SHP77 (cell line): ENCODE results near the gene SF3B3.
A peak's percentile ranks its signal among the peaks of the same experiment; 100 is the strongest.
"Not testable (repeated sequence)": the region's sequence is repeated elsewhere in the genome, so short reads cannot be mapped to it uniquely, and the experiment has no call there.

Source experiments
- DNase-seq, 2 experiments: peaks; one replicate each; lab custom pipeline; 2025; lab: John Stamatoyannopoulos, UW

The SF3B3 gene

DNA sequence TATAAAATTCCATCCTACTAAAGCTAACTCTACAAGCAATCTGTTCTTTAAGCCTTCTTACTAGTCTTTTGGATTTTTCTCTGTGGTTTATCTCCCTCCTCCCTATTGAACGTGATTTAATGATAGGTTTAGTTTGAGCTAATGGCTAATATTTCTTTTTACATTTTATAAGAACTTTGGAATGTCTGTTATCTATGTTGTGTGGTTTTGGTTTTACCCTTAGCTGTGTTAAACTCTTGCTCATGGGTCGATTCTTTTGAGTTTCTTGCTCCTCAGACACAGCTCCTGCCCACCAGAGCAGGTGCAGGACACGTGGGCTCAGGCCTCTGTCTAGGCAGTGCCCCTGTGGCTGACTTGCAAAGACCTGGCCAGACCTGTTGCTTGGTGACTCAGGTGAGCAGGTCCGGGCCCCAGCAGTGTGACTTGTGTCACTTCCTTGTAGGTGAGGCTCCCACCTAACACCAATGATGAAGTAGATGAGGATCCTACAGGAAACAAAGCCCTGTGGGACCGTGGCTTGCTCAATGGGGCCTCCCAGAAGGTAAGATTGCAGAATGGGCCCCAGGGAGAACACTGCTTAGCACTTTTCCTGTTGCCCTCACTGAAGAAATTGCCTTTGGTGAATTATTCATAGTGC, 45.1 kb downstream of the SF3B3 start:
- no peak for DNase-seq

DNA sequence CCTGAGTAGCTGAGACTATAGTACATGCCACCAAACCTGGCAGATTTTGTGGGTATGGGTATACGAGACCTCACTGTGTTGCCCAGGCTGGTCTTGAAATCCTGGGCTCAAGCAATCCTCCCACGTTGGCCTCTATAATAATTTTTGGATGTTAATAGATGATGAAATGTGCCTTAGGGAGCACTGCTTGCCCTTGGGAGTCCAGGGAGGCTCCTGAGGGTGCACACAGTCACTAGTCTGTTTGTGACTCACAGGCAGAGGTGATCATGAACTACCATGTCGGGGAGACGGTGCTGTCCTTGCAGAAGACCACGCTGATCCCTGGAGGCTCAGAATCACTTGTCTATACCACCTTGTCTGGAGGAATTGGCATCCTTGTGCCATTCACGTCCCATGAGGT, 46.1 kb downstream of the SF3B3 start:
- DNase-seq = no peak

DNA sequence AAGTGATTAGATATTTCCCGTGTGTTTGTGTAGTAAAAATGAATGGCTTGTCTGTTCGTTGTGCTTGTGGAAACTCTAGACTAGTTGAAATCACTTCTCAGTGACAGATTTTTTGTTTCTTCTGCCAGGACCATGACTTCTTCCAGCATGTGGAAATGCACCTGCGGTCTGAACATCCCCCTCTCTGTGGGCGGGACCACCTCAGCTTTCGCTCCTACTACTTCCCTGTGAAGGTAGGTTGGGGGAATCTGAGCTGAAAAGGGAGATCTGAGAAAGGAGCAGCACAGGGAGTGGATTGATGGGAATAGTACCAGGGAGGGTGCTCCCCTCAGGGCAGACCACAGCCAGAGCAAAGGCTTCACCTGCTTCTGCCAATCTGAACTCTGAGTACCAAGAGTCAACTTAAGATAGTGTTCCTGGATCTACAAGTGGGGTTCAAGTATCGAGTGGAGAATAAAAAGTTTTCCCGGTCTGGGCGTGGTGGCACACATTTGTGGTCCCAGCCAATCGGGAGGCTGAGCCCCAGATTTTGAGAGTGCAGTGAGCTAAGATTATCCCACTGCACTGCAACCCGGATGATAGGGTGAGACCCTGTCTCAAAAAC, 47.5 kb downstream of the SF3B3 start:
- no peak for DNase-seq

DNA sequence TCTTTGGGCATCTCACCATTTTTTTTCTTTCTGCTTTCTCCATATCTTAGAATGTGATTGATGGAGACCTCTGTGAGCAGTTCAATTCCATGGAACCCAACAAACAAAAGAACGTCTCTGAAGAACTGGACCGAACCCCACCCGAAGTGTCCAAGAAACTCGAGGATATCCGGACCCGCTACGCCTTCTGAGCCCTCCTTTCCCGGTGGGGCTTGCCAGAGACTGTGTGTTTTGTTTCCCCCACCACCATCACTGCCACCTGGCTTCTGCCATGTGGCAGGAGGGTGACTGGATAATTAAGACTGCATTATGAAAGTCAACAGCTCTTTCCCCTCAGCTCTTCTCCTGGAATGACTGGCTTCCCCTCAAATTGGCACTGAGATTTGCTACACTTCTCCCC, 48.0 kb downstream of the SF3B3 start:
- no peak for DNase-seq

DNA sequence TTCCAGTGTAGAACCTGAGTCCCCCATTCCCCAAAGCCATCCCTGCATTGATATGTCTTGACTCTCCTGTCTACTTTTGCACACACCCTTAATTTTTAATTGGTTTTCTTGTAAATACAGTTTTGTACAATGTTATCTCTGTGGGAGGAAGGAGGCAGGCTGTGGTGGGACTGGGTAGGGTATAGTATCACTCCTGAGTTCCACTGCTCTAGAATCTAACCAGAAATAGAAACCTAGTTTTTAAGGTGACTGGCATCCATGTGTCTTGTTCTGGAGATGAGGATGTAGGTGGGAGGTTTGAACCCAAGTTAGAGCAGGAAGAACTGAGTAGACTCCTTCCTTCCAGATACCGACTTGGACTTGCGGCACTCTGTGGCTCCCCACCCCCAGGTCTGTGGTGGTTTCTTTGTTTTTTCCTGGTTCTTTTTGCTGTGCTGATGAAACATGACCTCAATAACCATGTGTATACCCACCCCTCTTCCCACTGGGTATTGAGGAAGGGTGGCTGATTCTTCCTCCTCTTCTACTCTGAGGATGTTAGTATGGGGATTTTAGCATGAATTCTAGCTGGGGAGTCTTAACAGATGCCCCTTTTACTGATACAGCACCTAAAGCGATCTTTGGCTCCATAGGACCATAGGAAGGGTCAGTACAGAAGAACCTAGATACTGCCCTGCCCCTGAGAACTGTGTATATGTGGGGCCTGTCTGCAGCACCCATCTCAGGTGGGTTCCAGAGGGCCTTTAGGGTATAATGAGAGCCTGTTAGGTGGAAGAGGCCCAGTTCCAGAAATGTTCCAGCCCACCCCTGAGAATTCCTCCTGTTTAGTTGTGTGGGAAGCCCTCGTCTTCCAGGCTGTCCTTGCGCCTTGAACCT, 48.7 kb downstream of the SF3B3 start:
- no peak for DNase-seq

DNA sequence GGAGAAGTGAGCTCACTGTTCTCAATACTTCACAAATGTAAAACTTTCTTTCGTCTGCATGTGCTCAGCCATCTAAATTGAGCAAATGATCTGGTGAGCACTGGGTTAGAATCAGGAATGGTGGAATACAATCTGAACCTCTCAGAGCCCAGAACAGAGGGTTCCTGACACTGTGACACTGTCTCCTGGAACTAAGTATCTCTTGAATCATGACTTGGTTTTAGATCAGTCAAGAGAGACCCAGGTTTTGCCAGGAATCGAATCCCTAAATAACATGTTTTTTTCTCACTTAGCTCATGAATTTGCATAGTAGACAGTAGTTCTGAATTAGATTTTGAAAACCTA, 49.3 kb downstream of the SF3B3 start:
- DNase-seq = no peak

DNA sequence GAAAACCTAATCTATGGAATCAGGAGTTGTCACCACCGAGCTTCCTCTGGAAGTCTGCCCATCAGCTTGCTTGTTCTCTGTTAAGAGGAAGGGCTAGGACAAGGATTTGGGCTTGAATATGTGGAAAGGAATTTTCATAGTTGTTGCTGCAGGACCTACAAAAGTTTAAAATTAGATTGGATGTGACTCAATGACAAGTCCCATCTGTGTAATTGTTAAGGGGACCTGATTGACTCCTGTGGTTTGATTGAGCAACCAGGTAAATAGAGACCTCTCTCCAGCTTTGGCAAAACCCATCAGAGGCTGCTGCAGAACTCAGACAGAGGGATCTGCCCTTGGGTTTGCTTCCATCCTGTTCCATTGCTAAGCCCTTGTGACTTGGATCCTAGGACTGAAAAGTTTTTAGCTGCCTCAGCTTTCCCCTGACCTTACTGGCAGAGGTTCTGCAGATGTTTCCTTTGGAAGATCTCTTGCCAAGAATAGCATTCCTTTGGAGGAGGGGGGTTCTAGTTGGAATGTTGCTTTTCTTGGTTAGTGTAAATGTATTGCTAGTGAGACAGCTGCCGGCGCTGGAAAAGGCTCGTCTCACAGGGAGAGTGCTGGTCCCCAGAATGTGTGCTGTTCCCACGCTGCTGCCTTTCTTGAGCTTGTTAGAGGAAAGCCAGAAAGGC, 50.0 kb downstream of the SF3B3 start:
- no peak for DNase-seq

DNA sequence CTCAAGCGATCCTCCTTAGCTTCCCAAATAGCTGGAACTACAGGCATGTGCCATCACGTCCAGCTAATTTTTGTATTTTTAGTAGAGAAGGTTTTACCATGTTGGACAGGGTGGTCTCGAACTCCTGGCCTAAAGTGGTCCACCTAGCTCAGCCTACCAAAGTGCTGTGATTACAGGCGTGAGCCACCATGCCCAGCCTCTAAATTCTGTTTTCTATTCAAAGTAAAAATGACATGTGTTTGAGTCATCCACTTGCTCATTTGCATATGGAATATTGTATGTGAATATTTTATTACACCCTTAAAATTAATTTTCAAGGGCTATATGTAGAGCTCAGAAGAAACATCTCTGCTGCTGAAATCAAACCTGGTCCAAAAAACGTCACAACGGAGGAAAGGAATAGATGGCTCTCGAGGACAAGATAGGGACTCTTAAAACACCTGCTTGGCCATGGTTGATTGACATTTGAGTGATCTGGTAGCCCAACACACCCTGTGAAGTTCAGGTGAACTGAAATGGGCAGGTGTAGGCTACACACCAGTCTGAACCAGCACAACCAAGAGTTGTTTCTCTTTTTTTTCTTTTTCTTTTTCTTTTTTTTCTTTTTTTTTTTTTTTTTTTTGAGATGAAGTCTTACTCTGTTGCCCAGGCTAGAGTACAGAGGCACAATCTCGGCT, 51.1 kb downstream of the SF3B3 start:
- no peak for DNase-seq

DNA sequence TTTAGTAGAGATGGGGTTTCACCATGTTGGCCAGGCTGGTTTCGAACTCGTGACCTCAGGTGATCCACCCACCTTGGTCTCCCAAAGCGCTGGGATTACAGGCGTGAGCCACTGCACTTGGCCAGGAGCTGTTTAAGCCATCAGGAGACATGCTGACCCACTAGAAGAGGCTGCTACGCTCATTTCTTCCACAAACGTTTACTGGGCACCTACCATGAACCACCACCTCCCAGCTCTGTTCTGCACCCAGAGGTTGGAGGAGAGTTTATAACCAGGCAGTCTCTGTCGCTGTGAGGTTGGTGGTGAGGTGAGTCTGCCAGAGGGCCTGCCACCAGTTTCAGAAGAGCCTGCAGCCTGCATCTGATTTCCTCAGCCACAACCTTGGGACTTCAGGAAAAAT, 51.8 kb downstream of the SF3B3 start:
- no peak for DNase-seq

DNA sequence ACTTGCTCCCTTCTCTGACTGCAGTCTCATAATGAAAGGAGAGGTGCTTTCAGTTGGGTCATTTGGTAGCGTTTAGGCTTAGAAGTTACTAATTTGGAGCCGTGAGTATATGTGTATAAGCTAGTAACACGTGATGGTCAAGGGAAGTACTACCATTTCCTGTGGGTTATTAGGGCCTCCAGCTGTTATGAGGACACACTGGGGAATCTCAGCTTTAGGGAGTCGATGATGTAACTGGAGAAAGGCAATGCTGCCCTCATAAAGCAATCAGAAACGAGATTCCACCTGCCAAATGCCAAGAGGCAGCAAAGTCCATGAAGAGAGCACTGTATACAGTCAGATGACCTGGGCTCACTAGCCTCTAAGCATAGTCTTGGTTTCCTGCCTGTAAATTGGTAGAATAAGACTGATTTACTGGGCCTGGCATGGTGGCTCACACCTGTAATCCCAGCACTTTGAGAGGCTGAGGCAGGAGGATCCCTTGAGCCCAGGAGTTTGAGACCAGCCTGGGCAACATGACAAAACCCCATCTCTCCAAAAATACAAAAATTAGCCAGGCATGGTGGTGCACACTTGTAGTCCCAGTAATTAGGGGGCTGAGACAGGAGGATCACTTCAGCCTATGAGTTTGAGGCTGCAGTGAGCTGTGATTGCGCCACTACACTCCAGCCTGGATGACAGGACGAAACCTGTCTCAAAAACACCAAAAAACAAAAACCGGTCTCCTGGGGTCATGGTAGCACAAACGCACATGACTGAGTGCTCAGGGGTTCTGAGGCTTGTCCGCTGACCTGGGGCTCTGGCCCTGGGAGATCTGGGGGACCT, 53.0 kb downstream of the SF3B3 start:
- peak in 1 of 2 experiments; percentile 15 for DNase-seq

DNA sequence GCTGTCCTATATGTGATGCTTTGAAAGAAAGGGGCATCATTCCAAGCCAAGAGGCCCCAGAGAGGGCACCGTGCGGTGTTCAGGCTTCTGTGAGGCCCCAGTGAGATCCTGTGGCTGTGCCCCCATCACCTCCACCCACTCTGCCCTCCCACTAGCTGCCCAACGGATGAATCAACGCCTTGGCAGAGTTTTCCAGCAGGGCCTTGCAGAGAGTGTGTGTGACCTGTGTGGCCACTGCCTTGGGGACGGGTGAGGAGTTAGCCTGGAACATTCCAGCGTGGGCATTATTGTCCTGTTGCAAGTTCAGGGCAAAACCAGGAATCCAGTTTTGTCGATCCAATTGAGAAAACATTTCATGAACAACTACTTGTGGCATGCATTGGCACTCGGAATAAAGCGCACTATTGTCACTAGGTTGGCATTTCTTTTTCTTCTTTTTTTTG, 53.7 kb downstream of the SF3B3 start:
- DNase-seq = no peak

DNA sequence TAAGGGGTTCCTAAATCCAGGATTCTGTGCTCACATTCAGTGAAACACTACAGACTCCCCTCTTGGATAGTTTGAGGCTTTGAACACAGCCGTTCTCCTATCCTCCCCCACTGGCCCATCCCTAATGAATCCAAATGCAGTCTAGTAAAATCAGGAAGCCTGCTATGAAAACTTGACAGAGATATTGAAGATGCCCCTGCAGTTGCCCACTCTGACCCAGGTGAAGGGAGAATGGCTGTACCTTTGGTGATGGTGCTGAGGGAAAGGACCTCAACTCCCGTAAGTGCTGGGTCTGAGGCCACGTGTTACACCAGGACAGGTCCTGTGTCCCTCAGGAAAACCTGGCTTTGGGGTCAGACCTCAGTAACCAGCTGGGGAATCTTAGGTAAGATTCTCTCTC, 54.4 kb downstream of the SF3B3 start:
- DNase-seq = no peak

DNA sequence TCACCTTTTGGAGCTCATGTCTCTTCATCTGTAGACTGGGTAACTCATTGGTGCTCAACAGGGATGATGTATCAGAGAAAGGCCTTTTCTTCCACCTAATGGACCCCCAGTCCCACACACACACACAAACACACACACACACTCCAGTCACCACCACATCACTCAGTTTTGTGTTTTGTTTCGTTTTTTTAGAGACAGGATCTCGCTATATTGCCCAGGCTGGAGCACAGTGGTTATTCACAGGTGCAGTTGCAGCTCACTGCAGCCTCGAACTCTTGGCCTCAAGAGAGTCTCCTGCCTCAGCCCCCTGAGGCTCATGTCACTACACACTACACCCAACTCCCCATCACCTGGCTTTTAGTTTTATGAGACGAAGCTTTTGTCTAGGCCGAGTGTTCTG, 55.6 kb downstream of the SF3B3 start:
- no peak for DNase-seq

DNA sequence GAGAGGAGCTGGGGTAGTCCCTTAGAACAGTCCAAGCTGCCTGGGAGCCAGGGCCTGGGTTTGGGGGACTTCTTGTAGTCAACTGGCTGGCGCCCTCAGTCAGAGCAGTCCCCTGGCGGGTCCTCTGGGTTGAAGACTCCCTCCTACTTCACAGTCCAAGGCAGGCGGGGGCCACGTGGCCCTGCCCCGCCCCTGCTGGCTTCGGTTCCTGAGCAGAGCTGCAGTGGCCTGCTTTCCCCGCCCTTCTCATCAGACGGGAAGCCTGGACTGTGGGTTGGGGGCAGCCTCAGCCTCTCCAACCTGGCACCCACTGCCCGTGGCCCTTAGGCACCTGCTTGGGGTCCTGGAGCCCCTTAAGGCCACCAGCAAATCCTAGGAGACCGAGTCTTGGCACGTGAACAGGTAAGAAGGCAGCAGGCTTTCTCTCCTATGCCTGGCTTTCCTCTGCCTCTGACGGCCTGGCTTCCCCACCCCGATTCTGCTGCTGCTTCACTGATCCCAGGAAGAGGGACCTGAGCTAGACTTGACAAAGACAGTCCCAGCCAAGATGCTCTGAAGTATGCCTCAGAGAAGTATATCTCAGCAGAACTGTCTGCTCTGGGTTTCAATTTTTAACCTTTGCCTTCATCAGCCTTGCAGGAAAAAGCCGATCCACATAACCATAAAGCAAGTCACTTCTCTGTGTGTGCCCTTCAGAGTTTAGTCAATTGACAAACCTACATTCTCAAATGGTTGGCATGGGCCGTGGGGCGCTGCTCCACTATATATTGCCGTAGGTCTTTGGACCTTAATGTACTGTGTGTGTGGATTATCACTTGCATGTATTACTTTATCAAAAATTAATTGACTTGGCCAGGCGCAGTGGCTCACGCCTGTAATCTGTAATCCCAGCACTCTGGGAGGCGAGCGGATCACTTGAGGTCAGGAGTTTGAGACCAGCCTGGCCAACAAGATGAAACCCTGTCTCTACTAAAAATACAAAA, 56.3 kb downstream of the SF3B3 start:
- peak in 1 of 2 experiments; percentile 16 for DNase-seq

DNA sequence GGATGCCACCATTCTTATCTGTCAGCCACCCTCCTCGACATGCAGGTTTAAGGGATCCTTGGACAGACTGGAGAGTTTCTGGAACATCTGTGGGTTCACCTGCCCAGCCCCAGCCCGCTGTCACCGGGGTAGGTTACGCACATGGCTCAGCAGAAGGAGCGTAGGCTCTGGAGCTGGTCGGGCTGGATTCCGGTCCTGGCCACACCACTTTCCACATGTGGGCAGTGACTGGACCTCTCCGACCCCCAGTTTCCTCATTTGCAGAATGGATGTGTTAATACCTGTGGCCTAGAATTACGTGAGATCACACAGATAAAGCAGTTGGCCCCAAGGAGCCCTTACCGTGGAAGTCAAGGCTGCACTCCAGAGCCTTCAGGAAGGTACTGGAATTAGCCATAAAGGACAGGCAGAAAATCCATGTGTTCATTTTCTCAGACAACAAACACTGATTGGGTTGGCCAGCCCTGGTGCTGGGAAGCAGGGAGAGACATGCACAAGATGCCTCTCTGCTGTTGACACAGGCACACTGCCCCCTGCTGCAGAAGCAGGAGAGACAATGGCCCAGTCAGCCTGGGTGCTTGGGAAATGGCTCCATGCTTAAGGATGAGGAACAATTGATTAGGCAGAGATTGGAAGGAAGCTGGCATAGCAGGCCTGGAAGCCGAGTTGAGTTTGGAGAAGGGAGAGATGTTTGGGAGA, 58.8 kb downstream of the SF3B3 start:
- DNase-seq = no peak

DNA sequence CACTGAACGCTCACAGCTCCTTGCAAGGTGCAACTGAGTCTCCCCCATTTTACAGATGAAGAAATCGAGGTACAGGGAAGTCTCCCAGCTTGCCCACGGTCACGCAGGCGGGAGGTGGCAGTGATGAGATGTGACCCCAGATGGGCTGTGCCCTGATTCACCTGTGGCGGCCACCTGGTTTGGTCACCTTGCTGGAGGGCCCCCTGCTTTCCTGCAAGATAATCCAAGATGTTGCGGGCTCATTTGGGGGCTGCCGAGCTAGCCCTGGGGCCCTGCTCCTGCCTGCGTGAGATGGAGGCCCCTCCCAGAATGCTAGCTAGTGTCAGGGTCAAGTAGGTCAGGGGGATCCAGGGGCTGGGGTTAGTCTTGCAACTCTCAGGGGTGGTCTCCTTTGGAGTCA, 63.1 kb downstream of the SF3B3 start:
- DNase-seq = no peak

DNA sequence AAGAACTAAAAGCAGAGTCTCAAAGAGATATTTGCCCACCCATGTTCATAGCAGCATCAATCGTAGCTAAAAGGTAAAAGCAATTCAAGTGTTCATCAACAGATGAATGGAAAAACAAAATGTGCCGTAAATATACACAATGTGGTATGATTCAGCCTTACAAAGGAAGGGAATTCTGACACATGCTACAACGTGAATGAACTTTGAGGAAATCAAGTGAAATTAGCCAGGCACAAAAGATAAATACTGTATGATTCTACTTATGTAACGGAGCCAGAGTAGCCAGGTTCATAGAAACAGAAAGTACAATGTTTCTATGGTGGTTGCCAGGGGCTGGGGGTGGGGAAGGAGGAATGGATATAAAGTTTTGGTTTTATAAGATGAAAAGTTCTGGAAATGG, 64.9 kb downstream of the SF3B3 start:
- no peak for DNase-seq

DNA sequence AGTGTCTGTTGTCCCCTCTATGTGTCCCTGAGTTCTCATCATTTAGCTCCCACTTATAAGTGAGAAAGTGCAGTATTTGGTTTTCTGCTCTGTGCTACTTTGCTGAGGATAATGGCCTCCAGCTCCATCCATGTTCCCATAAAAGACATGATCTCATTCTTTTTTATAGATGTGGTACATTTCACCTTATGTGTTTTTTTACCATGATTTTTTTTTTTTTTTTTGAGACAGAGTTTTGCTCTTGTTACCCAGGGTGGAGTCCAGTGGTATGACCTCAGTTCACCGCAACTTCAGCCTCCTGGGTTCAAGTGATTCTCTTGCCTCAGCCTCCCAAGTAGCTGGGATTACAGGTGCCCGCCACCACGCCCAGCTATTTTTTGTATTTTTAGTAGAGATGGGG, 65.8 kb downstream of the SF3B3 start:
- DNase-seq = not testable (repeated sequence)

DNA sequence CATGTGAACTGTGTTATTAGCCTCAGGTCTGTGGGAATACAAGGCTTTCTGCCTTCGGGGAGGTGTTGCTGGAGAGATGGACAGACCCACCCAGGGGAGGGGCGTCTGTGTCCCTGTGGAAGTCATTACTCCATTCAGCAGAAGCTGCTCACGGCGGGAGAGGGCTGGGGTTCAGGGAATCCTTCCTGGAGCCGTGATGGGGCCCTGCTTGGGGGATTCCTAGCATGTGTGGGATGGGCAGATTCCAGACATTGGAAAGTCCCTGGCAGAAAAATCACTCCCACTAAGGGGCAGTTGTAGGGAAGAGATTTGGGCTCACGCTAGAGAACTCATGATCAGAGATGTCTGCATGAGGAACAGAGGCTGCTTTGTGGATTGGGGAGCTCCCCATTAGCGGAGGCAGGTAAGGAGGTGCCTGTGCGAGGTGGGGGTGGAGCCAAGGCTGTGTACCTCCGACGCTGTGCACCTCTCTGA, 66.4 kb downstream of the SF3B3 start:
- DNase-seq = no peak
